ENCODE data around the gene ARGLU1.

The ARGLU1 gene

GRCh38 chr13:106499113-106499512 lies 68.8 kb downstream of the ARGLU1 start:
- DNase-seq (ENCODE audit: low read depth) = no peak

- DNase-seq (ENCODE audit: low read depth) = no peak
These were observed 69.4 kb downstream of the ARGLU1 start for GRCh38 chr13:106498571-106498970.

GRCh38 chr13:106498158-106498557 lies 69.8 kb downstream of the ARGLU1 start:
- no peak for DNase-seq (ENCODE audit: low read depth)

GRCh38 chr13:106497079-106497478 lies 70.9 kb downstream of the ARGLU1 start:
- no peak for DNase-seq (ENCODE audit: low read depth)

- DNase-seq (ENCODE audit: low read depth) = no peak
These were observed 71.6 kb downstream of the ARGLU1 start for GRCh38 chr13:106496072-106496997.

- no peak for DNase-seq (ENCODE audit: low read depth)
These were observed 73.0 kb downstream of the ARGLU1 start for GRCh38 chr13:106494936-106495335.

- DNase-seq (ENCODE audit: low read depth) = no peak
These were observed 73.4 kb downstream of the ARGLU1 start for GRCh38 chr13:106494506-106494905.

- DNase-seq (ENCODE audit: low read depth) = no peak
These were observed 74.3 kb downstream of the ARGLU1 start for GRCh38 chr13:106493533-106494220.

GRCh38 chr13:106492588-106493475 lies 75.1 kb downstream of the ARGLU1 start:
- DNase-seq (ENCODE audit: low read depth) = no peak

- DNase-seq (ENCODE audit: low read depth) = no peak
These were observed 75.9 kb downstream of the ARGLU1 start for GRCh38 chr13:106491928-106492587.

All from fibroblast of the conjunctiva (primary cell).